SK-N-SH (cell line): ENCODE results near the gene CNTNAP2. TPM values are rescaled to one million over a fixed set of nuclear protein-coding genes. Genes with fewer than 3 reads are reported as not detected.

Experiments
- CTCF ChIA-PET: fragments of 300-600, 350-600 bp; formaldehyde crosslinking; extraction: SDS; loops from one replicate; lab custom pipeline; 2021; lab: Yijun Ruan, JAX
- POLR2A ChIA-PET: fragments of 350-600 bp; sonication (Branson Sonifier 250); formaldehyde crosslinking; extraction: SDS; loops from one replicate; lab custom pipeline; 2020; ENCODE audit warnings: antibody characterized with exemption, inconsistent platforms; lab: Yijun Ruan, JAX
- DNase-seq: peaks from one replicate; pipeline ENCODE4 v3.0.0; 2012
- H2AFZ ChIP-seq: fragments of 200-600 bp; sonication (generic); 2 replicates; pipeline ENCODE4 v1.8.1; 2016; ENCODE audit warnings: antibody characterized with exemption, mild to moderate bottlenecking, low read depth
- H3F3A ChIP-seq: fragments of 200-600 bp; sonication (generic); replicated peaks from 2 replicates; pipeline ENCODE3; 2016; ENCODE audit warnings: antibody characterized with exemption, mild to moderate bottlenecking; ENCODE audit not compliant: insufficient read depth
- H3K27ac ChIP-seq, 2 experiments: fragments of 200-500 bp in 1 of 2; fragments of 200-600 bp in 1 of 2; sonication (Bioruptor generic) in 1 of 2; sonication (generic), shearing (Covaris generic) in 1 of 2; 2 replicates each; pipeline versions ENCODE4 v1.5.1 to v1.6.1; 2014 to 2016; ENCODE audit warnings: low read depth in 2 of 2, inconsistent platforms in 1 of 2, low read length in 1 of 2, mild to moderate bottlenecking in 1 of 2, mixed read lengths in 1 of 2
- H3K27me3 ChIP-seq: fragments of 200-600 bp; sonication (generic), shearing (Covaris generic); 2 replicates; pipeline ENCODE4 v1.6.1; 2016; ENCODE audit warnings: mixed run types; ENCODE audit not compliant: insufficient read depth
- H3K36me3 ChIP-seq, 2 experiments: fragments of 200-500 bp in 1 of 2; fragments of 200-600 bp in 1 of 2; sonication (Bioruptor generic) in 1 of 2; sonication (generic) in 1 of 2; replicated peaks in 1 of 2; 2 replicates each; pipeline versions ENCODE3 to v1.5.1; 2014 to 2016; ENCODE audit warnings: low read length in 1 of 2, mild to moderate bottlenecking in 1 of 2; ENCODE audit not compliant: insufficient read depth in 2 of 2, control insufficient read depth in 1 of 2
- H3K4me1 ChIP-seq, 2 experiments: fragments of 200-500 bp in 1 of 2; fragments of 200-600 bp in 1 of 2; sonication (Bioruptor generic) in 1 of 2; sonication (generic), shearing (Covaris generic) in 1 of 2; 2 replicates each; pipeline versions ENCODE4 v1.5.1 to v1.6.1; 2014 to 2016; ENCODE audit warnings: low read depth in 1 of 2, low read length in 1 of 2, mixed run types in 1 of 2; ENCODE audit not compliant: insufficient read depth in 2 of 2, control insufficient read depth in 1 of 2
- H3K4me2 ChIP-seq: fragments of 200-600 bp; sonication (generic), shearing (Covaris generic); 2 replicates; pipeline ENCODE4 v1.6.1; 2017; ENCODE audit warnings: mixed run types
- H3K4me3 ChIP-seq, 2 experiments: fragments of 200-500 bp in 1 of 2; fragments of 200-600 bp in 1 of 2; sonication (Bioruptor generic) in 1 of 2; sonication (generic), shearing (Covaris generic) in 1 of 2; 2 replicates each; pipeline versions ENCODE4 v1.5.1 to v1.8.1; 2014 to 2016; ENCODE audit warnings: low read depth in 2 of 2, inconsistent platforms in 1 of 2, low read length in 1 of 2, mild to moderate bottlenecking in 1 of 2, mixed read lengths in 1 of 2, moderate library complexity in 1 of 2
- H3K79me2 ChIP-seq: fragments of 200-600 bp; sonication (generic); 2 replicates; pipeline ENCODE4 v1.8.1; 2017; ENCODE audit warnings: mild to moderate bottlenecking; ENCODE audit not compliant: insufficient read depth
- H3K9ac ChIP-seq: fragments of 200-600 bp; sonication (generic); 2 replicates; pipeline ENCODE4 v1.6.1; 2017; ENCODE audit warnings: mixed run types
- H3K9me2 ChIP-seq: fragments of 200-600 bp; sonication (generic); 2 replicates; pipeline ENCODE4 v1.6.1; 2017; ENCODE audit warnings: mixed run types
- H3K9me3 ChIP-seq: fragments of 200-600 bp; sonication (generic); 2 replicates; pipeline ENCODE4 v1.6.1; 2017; ENCODE audit warnings: mixed run types, mild to moderate bottlenecking, moderate library complexity
- H4K20me1 ChIP-seq: fragments of 200-600 bp; sonication (generic); 2 replicates; pipeline ENCODE4 v1.6.1; 2017; ENCODE audit warnings: mild to moderate bottlenecking, mixed run types; ENCODE audit not compliant: insufficient read depth
- ELF1 ChIP-seq: IDR thresholded peaks from 2 replicates; pipeline ENCODE4 v1.4.0; 2012
- EP300 ChIP-seq, 2 experiments: IDR thresholded peaks; 2 replicates each; pipeline versions ENCODE4 v1.4.0 to v1.6.1; 2012; ENCODE audit warnings: borderline replicate concordance in 1 of 2, low read depth in 1 of 2, low read length in 1 of 2
- FOSL2 ChIP-seq: IDR thresholded peaks from 2 replicates; pipeline ENCODE4 v1.4.0; 2012; ENCODE audit warnings: low read depth, mild to moderate bottlenecking, moderate library complexity, borderline replicate concordance
- FOXM1 ChIP-seq: IDR thresholded peaks from 2 replicates; pipeline ENCODE4 v1.4.0; 2012; ENCODE audit warnings: low read depth, mild to moderate bottlenecking
- GABPA ChIP-seq: IDR thresholded peaks from 2 replicates; pipeline ENCODE4 v1.4.0; 2012; ENCODE audit warnings: low read depth, mild to moderate bottlenecking
- IRF3 ChIP-seq: fragments of 150-350 bp; IDR thresholded peaks from 2 replicates; pipeline ENCODE4 v1.6.1; 2016; ENCODE audit warnings: mild to moderate bottlenecking, low read depth, low read length
- JUND ChIP-seq: IDR thresholded peaks from 2 replicates; pipeline ENCODE4 v1.4.0; 2012
- MAX ChIP-seq: IDR thresholded peaks from 2 replicates; pipeline ENCODE4 v1.4.0; 2012; ENCODE audit warnings: low read depth
- MEF2A ChIP-seq: IDR thresholded peaks from 2 replicates; pipeline ENCODE4 v1.4.0; 2012; ENCODE audit warnings: low read depth, borderline replicate concordance
- NFIC ChIP-seq: IDR thresholded peaks from 2 replicates; pipeline ENCODE4 v1.4.0; 2012; ENCODE audit warnings: borderline replicate concordance
- RAD21 ChIP-seq: IDR thresholded peaks from 2 replicates; pipeline ENCODE4 v1.6.1; 2012; ENCODE audit warnings: mild to moderate bottlenecking, low read length
- RCOR1 ChIP-seq: fragments of 150-350 bp; IDR thresholded peaks from 2 replicates; pipeline ENCODE4 v1.6.1; 2017; ENCODE audit warnings: antibody characterized with exemption, low read length
- TAF1 ChIP-seq: IDR thresholded peaks from 2 replicates; pipeline ENCODE4 v1.6.1; 2012; ENCODE audit warnings: low read depth, mild to moderate bottlenecking, low read length, moderate library complexity, borderline replicate concordance
- TEAD4 ChIP-seq: IDR thresholded peaks from 2 replicates; pipeline ENCODE4 v1.4.0; 2012; ENCODE audit warnings: mild to moderate bottlenecking, borderline replicate concordance; ENCODE audit not compliant: insufficient read depth
- USF1 ChIP-seq: IDR thresholded peaks from 2 replicates; pipeline ENCODE4 v1.4.0; 2012; ENCODE audit warnings: low read depth, borderline replicate concordance
- USF2 ChIP-seq: fragments of 150-350 bp; IDR thresholded peaks from 2 replicates; pipeline ENCODE4 v1.6.1; 2017; ENCODE audit warnings: antibody characterized with exemption, low read length, low read depth, borderline replicate concordance
- WGBS: methylation state at CpG from one replicate; pipeline ENCODE4 v1.1.6; 2017; ENCODE audit warnings: low lambda C conversion rate; 5-methylcytosine and 5-hydroxymethylcytosine counted together
- polyA plus RNA-seq, 3 experiments: library from polyadenylated mRNA; depleted of rRNA; stranded (reverse); fragments of >200 nt; gene quantifications; 2 replicates each; pipeline ENCODE4 v1.2.3, GENCODE V29; 2012

CNTNAP2 gene
- polyA plus RNA-seq, 1 of the 3 experiments (the other 2 are of a cell fraction), result 3.4 TPM

- TF ChIP-seq RCOR1 (no peak), MEF2A (no peak), TAF1 (no peak), RAD21 (no peak), NFIC (no peak), JUND (no peak), USF1 (no peak), FOXM1 (no peak), TEAD4 (no peak)
Observed at GRCh38 chr7:146290746-146291145, 174.1 kb downstream of the CNTNAP2 start (continued).

GRCh38 chr7:146291900-146292299 lies 175.3 kb downstream of the CNTNAP2 start:
- Histone ChIP-seq H3K4me2 (no peak overlapping the region), H3K9me3 (no peaks in the 10 kb centered on the region), H3K27me3 (no peaks in the 10 kb centered on the region), H4K20me1 (no peaks in the 10 kb centered on the region), H3K9me2 (no peaks in the 10 kb centered on the region), H3K4me1 (peaks cover 0 to 2% of the 10 kb centered on the region in 2 experiments; a peak in 1 of 4 replicates), H3F3A (no peaks in the 10 kb centered on the region), H3K36me3 (no peaks in the 10 kb centered on the region), H3K4me3 (no peak overlapping the region), H3K27ac (no peak overlapping the region), H3K9ac (no peak overlapping the region), H3K79me2 (no peaks in the 10 kb centered on the region), H2AFZ (no peak overlapping the region)
- no peak for DNase-seq
- TF ChIP-seq MEF2A (no peak), USF2 (no peak), JUND (no peak), MAX (no peak), EP300 (IDR thresholded peaks at IDR 0.05; ENCODE audit: borderline replicate concordance in 1 of 2, low read depth in 1 of 2, low read length in 1 of 2) (no peak), FOXM1 (no peak), RCOR1 (no peak), ELF1 (no peak), FOSL2 (no peak), USF1 (no peak), RAD21 (no peak), GABPA (no peak), IRF3 (no peak)
- POLR2A ChIA-PET, result interaction anchor here (0.8 kb wide), 1 partner anchor 1370 kb away, joined by 3 read pairs; no protein-coding TSS in a partner anchor
- WGBS, result 29% methylated on average over 1 of the region's 1 CpG
- CTCF ChIA-PET, result interaction anchor here (0.6 kb wide), 1 partner anchor 1325 kb away, joined by 4 read pairs; no protein-coding TSS in a partner anchor
